ENCODE data around the gene RNLS.
"Not testable (repeated sequence)": the region's sequence is repeated elsewhere in the genome, so short reads cannot be mapped to it uniquely, and the experiment has no call there.

Gene RNLS

GRCh38 chr10:88515235-88515634, 67.9 kb downstream of the RNLS start:
- no peak for DNase-seq

GRCh38 chr10:88512599-88512998, 70.5 kb downstream of the RNLS start:
- DNase-seq = no peak

- DNase-seq = no peak
Observed at GRCh38 chr10:88508796-88509195, 74.3 kb downstream of the RNLS start.

GRCh38 chr10:88507826-88508453, 75.2 kb downstream of the RNLS start:
- no peak for DNase-seq

- DNase-seq = no peak
Observed at GRCh38 chr10:88507404-88507803, 75.7 kb downstream of the RNLS start.

GRCh38 chr10:88505680-88506215, 77.4 kb downstream of the RNLS start:
- DNase-seq = no peak

GRCh38 chr10:88505265-88505664, 77.9 kb downstream of the RNLS start:
- DNase-seq = no peak

- no peak for DNase-seq
Observed at GRCh38 chr10:88500656-88501055, 82.5 kb downstream of the RNLS start.

GRCh38 chr10:88499569-88500470, 83.3 kb downstream of the RNLS start:
- no peak for DNase-seq

- no peak for DNase-seq
Observed at GRCh38 chr10:88497913-88498312, 85.2 kb downstream of the RNLS start.

- no peak for DNase-seq
Observed at GRCh38 chr10:88494537-88494936, 88.6 kb downstream of the RNLS start.

- DNase-seq = no peak
Observed at GRCh38 chr10:88493691-88494483, 89.2 kb downstream of the RNLS start.

GRCh38 chr10:88491314-88491713, 91.8 kb downstream of the RNLS start:
- no peak for DNase-seq

GRCh38 chr10:88490231-88490980, 92.7 kb downstream of the RNLS start:
- no peak for DNase-seq

GRCh38 chr10:88489107-88489506, 94.0 kb downstream of the RNLS start:
- no peak for DNase-seq

- DNase-seq = not testable (repeated sequence)
Observed at GRCh38 chr10:88486816-88487215, 96.3 kb downstream of the RNLS start.

GRCh38 chr10:88482220-88482619, 100.9 kb downstream of the RNLS start:
- no peak for DNase-seq

- no peak for DNase-seq
Observed at GRCh38 chr10:88478256-88478655, 104.9 kb downstream of the RNLS start.

- DNase-seq = no peak
Observed at GRCh38 chr10:88477343-88478085, 105.6 kb downstream of the RNLS start.

GRCh38 chr10:88474884-88475844, 108.0 kb downstream of the RNLS start:
- DNase-seq = no peak

Measured in NCI-H2171 treated with DMSO at 0.1 percent for 48 hours (cell line).